Measurements from ENCODE around the gene NDUFV3.
"Not testable (repeated sequence)": the region's sequence is repeated elsewhere in the genome, so short reads cannot be mapped to it uniquely, and the experiment has no call there.

NDUFV3 gene

GRCh38 chr21:42929969-42930368, 36.9 kb downstream of the NDUFV3 start:
- in situ Hi-C loops (cut with HindIII; ENCODE audit: low sequenced_read_pairs), result no loop called here
- TF ChIP-seq CTCF (IDR thresholded peaks at IDR 0.05; ENCODE audit: low read depth, low read length, missing control alignments), result no peak
- H3K4me3 ChIP-seq (ENCODE audit: low read depth, low read length), result no peak overlapping the region
- no peak for DNase-seq (ENCODE audit: low read depth)

- DNase-seq (ENCODE audit: low read depth), result no peak
- no peak overlapping the region for H3K4me3 ChIP-seq (ENCODE audit: low read depth, low read length)
- in situ Hi-C loops (cut with HindIII; ENCODE audit: low sequenced_read_pairs), result no loop called here
- TF ChIP-seq CTCF (IDR thresholded peaks at IDR 0.05; ENCODE audit: low read depth, low read length, missing control alignments), result no peak
Observed at GRCh38 chr21:42931560-42932235, 38.6 kb downstream of the NDUFV3 start.

- DNase-seq (ENCODE audit: low read depth); H3K4me3 ChIP-seq (ENCODE audit: low read depth, low read length); in situ Hi-C loops (cut with HindIII; ENCODE audit: low sequenced_read_pairs): not testable (repeated sequence)
Observed at GRCh38 chr21:42932378-42933136, 39.4 kb downstream of the NDUFV3 start.

- DNase-seq (ENCODE audit: low read depth); in situ Hi-C loops (cut with HindIII; ENCODE audit: low sequenced_read_pairs): not testable (repeated sequence)
Observed at GRCh38 chr21:42933137-42933970, 40.2 kb downstream of the NDUFV3 start.

GRCh38 chr21:42933973-42934372, 40.9 kb downstream of the NDUFV3 start:
- DNase-seq (ENCODE audit: low read depth); H3K4me3 ChIP-seq (ENCODE audit: low read depth, low read length); in situ Hi-C loops (cut with HindIII; ENCODE audit: low sequenced_read_pairs): not testable (repeated sequence)

More at GRCh38 chr21:42933137-42933970, 40.2 kb downstream of the NDUFV3 start:
- H3K4me3 ChIP-seq (ENCODE audit: low read depth, low read length), result not testable (repeated sequence)

GRCh38 chr21:42936360-42936759, 43.3 kb downstream of the NDUFV3 start:
- not testable (repeated sequence) for DNase-seq (ENCODE audit: low read depth)

GRCh38 chr21:42937034-42937940, 44.2 kb downstream of the NDUFV3 start:
- H3K4me3 ChIP-seq (ENCODE audit: low read depth, low read length); DNase-seq (ENCODE audit: low read depth); in situ Hi-C loops (cut with HindIII; ENCODE audit: low sequenced_read_pairs): not testable (repeated sequence)

More at GRCh38 chr21:42936360-42936759, 43.3 kb downstream of the NDUFV3 start:
- in situ Hi-C loops (cut with HindIII; ENCODE audit: low sequenced_read_pairs); H3K4me3 ChIP-seq (ENCODE audit: low read depth, low read length): not testable (repeated sequence)

- in situ Hi-C loops (cut with HindIII; ENCODE audit: low sequenced_read_pairs), result no loop called here
- no peak overlapping the region for H3K4me3 ChIP-seq (ENCODE audit: low read depth, low read length)
- no peak for TF ChIP-seq CTCF (IDR thresholded peaks at IDR 0.05; ENCODE audit: low read depth, low read length, missing control alignments)
- DNase-seq (ENCODE audit: low read depth), result no peak
Observed at GRCh38 chr21:42937960-42938605, 45.0 kb downstream of the NDUFV3 start.

- DNase-seq (ENCODE audit: low read depth); in situ Hi-C loops (cut with HindIII; ENCODE audit: low sequenced_read_pairs); H3K4me3 ChIP-seq (ENCODE audit: low read depth, low read length): not testable (repeated sequence)
Observed at GRCh38 chr21:42938606-42938995, 45.5 kb downstream of the NDUFV3 start.

Measured in astrocyte of the cerebellum (primary cell).